RWPE1 (cell line): ENCODE data around the gene SRR.
A peak's percentile ranks its signal among the peaks of the same experiment; 100 is the strongest.
"Not testable (repeated sequence)": the region's sequence is repeated elsewhere in the genome, so short reads cannot be mapped to it uniquely, and the experiment has no call there.

ENCODE experiments used
- CTCF ChIA-PET: fragments of 350-600 bp; sonication (Branson Sonifier 250); formaldehyde crosslinking; extraction: SDS; loops from one replicate; lab custom pipeline; 2021; lab: Yijun Ruan, JAX
- POLR2A ChIA-PET: fragments of 400-600 bp; formaldehyde crosslinking; extraction: SDS; loops from one replicate; lab custom pipeline; 2020; ENCODE audit warnings: antibody characterized with exemption; ENCODE audit not compliant: low non-redundant PET; lab: Yijun Ruan, JAX
- DNase-seq: peaks from one replicate; pipeline ENCODE4 v3.0.0; 2012; ENCODE audit warnings: low spot score
- H3K27ac ChIP-seq: fragments of 450-650 bp; 2 replicates; pipeline ENCODE4 v1.5.1; 2017
- TF ChIP-seq, protein P1 (sequence below): fragments of 450-650 bp; conservative IDR thresholded peaks from 2 replicates; pipeline ENCODE4 v1.5.1; 2017; ENCODE audit warnings: low read depth, mild to moderate bottlenecking

SRR gene

DNA sequence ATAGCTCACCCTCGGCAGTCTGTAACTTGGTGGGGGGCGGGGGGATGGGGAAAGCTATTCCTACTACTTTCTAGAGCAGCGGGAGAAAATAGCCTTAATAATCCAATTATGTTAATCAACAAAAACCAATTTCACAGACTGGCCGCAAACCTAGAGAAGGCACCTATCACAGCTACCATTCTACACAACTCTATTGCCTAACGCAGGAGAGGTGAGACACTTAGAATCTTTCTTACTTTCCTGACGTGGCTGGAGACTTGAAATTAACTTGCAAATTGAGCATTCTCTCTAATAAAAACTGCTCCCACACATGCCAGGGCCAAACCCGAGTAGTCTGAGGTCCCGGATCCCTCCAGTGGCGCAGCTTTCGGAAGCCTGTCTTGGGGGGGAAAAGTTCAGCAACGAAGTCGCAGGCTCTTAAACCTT, 959 bp upstream of the SRR start:
- TF ChIP-seq, protein P1, sequence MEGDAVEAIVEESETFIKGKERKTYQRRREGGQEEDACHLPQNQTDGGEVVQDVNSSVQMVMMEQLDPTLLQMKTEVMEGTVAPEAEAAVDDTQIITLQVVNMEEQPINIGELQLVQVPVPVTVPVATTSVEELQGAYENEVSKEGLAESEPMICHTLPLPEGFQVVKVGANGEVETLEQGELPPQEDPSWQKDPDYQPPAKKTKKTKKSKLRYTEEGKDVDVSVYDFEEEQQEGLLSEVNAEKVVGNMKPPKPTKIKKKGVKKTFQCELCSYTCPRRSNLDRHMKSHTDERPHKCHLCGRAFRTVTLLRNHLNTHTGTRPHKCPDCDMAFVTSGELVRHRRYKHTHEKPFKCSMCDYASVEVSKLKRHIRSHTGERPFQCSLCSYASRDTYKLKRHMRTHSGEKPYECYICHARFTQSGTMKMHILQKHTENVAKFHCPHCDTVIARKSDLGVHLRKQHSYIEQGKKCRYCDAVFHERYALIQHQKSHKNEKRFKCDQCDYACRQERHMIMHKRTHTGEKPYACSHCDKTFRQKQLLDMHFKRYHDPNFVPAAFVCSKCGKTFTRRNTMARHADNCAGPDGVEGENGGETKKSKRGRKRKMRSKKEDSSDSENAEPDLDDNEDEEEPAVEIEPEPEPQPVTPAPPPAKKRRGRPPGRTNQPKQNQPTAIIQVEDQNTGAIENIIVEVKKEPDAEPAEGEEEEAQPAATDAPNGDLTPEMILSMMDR, result no peak
- ChIA-PET POLR2A (interaction anchor here (0.5 to 1.4 kb wide), 3 partner anchors 19 to 33 kb away, joined by 3 read pairs; partner anchors contain the start of gene TSR1), CTCF (no interaction called here)
- DNase-seq, result no peak
- peak overlapping the region; percentile 92 for H3K27ac ChIP-seq

DNA sequence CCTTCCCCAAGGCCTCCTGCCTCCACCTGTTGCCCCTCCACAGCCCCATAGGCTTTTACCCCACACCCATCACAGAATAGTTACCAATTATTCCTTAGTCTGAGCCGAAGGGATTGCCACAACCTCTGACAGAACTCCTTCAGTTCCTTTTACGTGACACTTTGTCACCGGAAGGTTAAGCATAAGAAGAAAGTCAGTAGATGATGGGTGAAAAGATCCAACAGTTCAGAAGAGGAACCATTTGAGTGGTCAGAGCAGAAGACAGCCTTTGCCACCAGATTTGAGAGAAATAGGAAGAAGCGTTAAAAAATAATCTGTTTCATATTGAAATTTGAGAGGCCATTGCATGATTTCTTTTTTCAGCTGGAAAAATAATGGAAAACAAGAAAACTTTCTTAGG, 1.2 kb downstream of the SRR start:
- no peak overlapping the region for H3K27ac ChIP-seq
- ChIA-PET POLR2A (no interaction called here), CTCF (interaction anchor here (0.8 kb wide), 1 partner anchor 275 kb away, joined by 10 read pairs; the partner anchor contains the start of gene DPH1)
- TF ChIP-seq, protein P1, result no peak
- DNase-seq, result no peak

DNA sequence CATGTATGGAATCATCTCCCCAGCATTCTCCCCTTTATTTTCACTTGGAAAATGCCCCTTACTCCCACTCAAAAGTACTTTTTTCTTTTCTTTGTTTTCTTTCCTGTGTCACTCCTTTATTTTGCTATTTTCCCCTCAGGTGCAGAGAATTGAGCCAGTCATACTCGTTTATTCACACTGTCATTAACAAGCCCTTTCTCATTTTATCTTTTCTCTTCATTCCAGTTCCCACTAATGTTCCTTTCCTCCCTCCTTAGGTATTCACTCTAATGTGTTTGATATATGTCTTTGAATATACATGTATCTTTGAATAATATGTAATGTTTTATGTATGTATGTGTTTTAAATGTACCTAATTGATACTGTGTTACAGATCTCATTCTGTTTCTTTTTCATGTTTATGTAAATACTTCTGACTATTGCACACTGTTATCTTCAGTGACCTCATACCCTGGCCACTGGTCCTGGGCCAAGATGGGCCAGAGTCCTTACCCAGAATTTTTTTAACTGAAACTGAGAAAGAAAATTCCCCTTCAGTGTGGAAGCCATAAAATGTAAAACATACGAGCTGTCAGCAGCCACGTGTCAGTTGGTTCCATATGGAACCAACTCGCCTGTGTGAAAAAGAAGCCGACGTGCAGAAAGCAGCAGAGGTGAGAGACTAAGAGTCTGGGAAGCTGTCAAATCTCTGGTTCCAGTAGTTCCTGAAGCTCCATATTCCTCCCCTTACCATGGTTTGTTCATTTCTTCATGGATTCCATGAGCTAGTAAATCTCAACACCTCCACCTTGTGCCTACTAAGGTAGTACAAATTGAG, 5.8 kb downstream of the SRR start:
- CTCF ChIA-PET, result no interaction called here

DNA sequence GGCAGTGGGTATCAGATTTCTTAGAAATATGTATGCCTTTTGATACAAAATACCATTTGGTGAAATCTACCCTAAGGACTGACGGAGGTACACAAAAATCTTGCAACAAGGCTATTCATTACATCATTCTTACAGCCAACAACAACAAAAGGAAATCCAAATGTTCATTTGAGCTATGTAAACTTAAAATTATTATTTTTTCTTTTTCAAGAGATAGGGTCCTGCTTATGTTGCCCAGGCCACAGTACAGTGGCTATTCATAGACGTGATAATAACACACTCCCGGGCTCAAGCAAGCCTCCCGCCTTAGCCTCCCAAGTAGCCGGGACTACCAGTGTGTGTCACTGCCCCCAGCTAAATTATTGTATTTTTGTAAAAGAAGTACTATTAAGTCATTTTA, 9.0 kb downstream of the SRR start:
- DNase-seq, result no peak
- TF ChIP-seq, protein P1, result no peak
- POLR2A ChIA-PET, result no interaction called here
- CTCF ChIA-PET, result no interaction called here
- no peak overlapping the region for H3K27ac ChIP-seq

More for the DNA sequence above, 5.8 kb downstream of the SRR start:
- H3K27ac ChIP-seq, result no peak overlapping the region
- TF ChIP-seq, protein P1, result no peak
- POLR2A ChIA-PET, result no interaction called here
- no peak for DNase-seq

DNA sequence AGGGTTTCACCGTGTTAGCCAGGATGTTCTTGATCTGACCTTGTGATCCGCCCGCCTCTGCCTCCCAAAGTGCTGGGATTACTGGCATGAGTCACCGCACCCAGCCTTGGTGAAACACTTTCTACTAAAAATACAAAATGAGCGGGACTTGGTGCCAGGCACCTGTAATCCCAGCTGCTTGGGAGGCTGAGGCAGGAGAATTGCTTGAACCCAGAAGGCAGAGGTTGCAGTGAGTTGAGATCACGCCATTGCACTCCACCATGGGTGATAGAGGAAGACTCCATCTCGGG, 13.1 kb downstream of the SRR start:
- H3K27ac ChIP-seq, result peak overlapping the region; percentile 44
- ChIA-PET POLR2A (interaction anchor here (0.7 kb wide), 1 partner anchor 19 kb away, joined by 3 read pairs; no protein-coding TSS in a partner anchor), CTCF (interaction anchor here (0.6 to 0.7 kb wide), 3 partner anchors 94 to 490 kb away, joined by 3 to 5 read pairs (median 4); no protein-coding TSS in a partner anchor)
- DNase-seq, result not testable (repeated sequence)

DNA sequence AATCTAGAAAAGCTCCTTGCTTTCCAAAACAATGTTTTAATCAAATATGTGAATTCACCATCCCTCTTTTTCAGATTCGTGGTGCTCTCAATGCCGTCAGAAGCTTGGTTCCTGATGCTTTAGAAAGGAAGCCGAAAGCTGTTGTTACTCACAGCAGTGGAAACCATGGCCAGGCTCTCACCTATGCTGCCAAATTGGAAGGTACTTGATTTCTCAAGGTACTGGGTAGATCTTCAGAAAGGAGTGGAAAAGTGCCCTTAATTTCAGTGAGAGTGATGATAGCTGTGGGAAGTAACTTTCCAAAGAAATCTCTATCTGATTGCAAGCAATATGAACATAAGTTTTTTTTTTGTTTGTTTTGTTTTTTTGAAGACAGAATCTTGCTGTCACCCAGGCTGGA, 14.0 kb downstream of the SRR start:
- POLR2A ChIA-PET, result no interaction called here
- CTCF ChIA-PET, result interaction anchor here (0.6 to 0.7 kb wide), 4 partner anchors 18 to 284 kb away, joined by 3 to 4 read pairs (median 3); no protein-coding TSS in a partner anchor
- H3K27ac ChIP-seq, result no peak overlapping the region
- DNase-seq, result no peak
- TF ChIP-seq, protein P1, result no peak

DNA sequence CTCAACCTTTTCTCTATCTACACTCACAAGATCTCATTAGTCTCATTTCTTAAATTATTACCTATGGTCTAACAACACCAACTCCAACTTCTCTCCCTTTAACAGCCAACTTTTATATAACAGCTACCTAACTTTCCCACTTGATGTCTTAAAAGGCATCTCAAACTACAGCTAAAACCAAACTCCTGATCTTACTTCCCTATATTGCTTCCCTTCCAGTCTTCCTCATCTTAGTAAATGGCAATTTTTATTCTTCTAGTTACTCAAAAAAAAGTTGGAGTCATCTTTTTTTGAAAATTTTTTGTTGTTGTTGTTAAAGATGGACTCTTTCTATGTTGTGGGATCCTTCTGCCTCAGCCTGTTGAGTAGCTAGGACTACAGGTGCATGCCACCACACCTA, 15.3 kb downstream of the SRR start:
- no peak for DNase-seq
- ChIA-PET CTCF (interaction anchor here (0.6 kb wide), 2 partner anchors 264 to 571 kb away, joined by 3 read pairs; partner anchors contain the start of gene HIC1), POLR2A (no interaction called here)
- TF ChIP-seq, protein P1, result no peak
- H3K27ac ChIP-seq, result no peak overlapping the region
